Fibroblast of gingiva (primary cell): ENCODE data around the gene B3GNT7.
"Not testable (repeated sequence)": the region's sequence is repeated elsewhere in the genome, so short reads cannot be mapped to it uniquely, and the experiment has no call there.

Experiments
- DNase-seq: peaks from one replicate; pipeline ENCODE4 v3.0.0-alpha.2; 2011; ENCODE audit warnings: low read depth

B3GNT7 gene

GRCh38 chr2:231385429-231385828, 10.1 kb upstream of the B3GNT7 start:
- no peak for DNase-seq

- peak; percentile 10 for DNase-seq
These were observed 9.1 kb upstream of the B3GNT7 start for GRCh38 chr2:231386446-231386845.

- DNase-seq, result no peak
These were observed 7.4 kb upstream of the B3GNT7 start for GRCh38 chr2:231387904-231388724.

GRCh38 chr2:231388725-231389346, 6.7 kb upstream of the B3GNT7 start:
- DNase-seq, result no peak

- DNase-seq, result no peak
These were observed 4.8 kb upstream of the B3GNT7 start for GRCh38 chr2:231390667-231391066.

- no peak for DNase-seq
These were observed 3.5 kb upstream of the B3GNT7 start for GRCh38 chr2:231391981-231392380.

- DNase-seq, result no peak
These were observed 2.9 kb upstream of the B3GNT7 start for GRCh38 chr2:231392431-231393148.

- DNase-seq, result no peak
These were observed 2.1 kb upstream of the B3GNT7 start for GRCh38 chr2:231393149-231394131.

GRCh38 chr2:231394211-231395141, 1.0 kb upstream of the B3GNT7 start:
- DNase-seq, result no peak

GRCh38 chr2:231396058-231396821, 730 bp downstream of the B3GNT7 start:
- no peak for DNase-seq

GRCh38 chr2:231397011-231397927, 1.8 kb downstream of the B3GNT7 start:
- DNase-seq, result no peak

- no peak for DNase-seq
These were observed 2.4 kb downstream of the B3GNT7 start for GRCh38 chr2:231397928-231398294.

- no peak for DNase-seq
These were observed 3.1 kb downstream of the B3GNT7 start for GRCh38 chr2:231398585-231398984.

- no peak for DNase-seq
These were observed 3.7 kb downstream of the B3GNT7 start for GRCh38 chr2:231399046-231399852.

- DNase-seq, result no peak
These were observed 4.6 kb downstream of the B3GNT7 start for GRCh38 chr2:231399853-231400680.

GRCh38 chr2:231400681-231401080, 5.2 kb downstream of the B3GNT7 start:
- DNase-seq, result not testable (repeated sequence)

GRCh38 chr2:231401101-231401500, 5.6 kb downstream of the B3GNT7 start:
- not testable (repeated sequence) for DNase-seq
